Cardiac muscle cell (in vitro differentiated cells and primary cell): ENCODE results near the gene DGKI. TPM values are rescaled to one million over a fixed set of nuclear protein-coding genes. Genes with fewer than 3 reads are reported as not detected.

Experiments
- DNase-seq, 2 donors: peaks; one replicate each; pipeline versions ENCODE4 v3.0.0 to v3.0.0-alpha.2; 2010 to 2017; ENCODE audit warnings: low read depth in 1 of 2, low spot score in 1 of 2
- H3K27ac ChIP-seq: fragments of 200-600 bp; sonication (generic); 2 replicates; pipeline ENCODE4 v1.5.1; 2016
- H3K27me3 ChIP-seq: fragments of 200-600 bp; sonication (generic); 2 replicates; pipeline ENCODE4 v1.6.0; 2016; ENCODE audit warnings: control low read depth
- H3K36me3 ChIP-seq: fragments of 200-600 bp; sonication (generic); 2 replicates; pipeline ENCODE4 v1.5.1; 2016; ENCODE audit warnings: control low read depth
- H3K4me1 ChIP-seq: fragments of 200-600 bp; sonication (generic); 2 replicates; pipeline ENCODE4 v1.8.1; 2017; ENCODE audit warnings: low read depth, mild to moderate bottlenecking, mixed run types
- H3K4me3 ChIP-seq: fragments of 200-600 bp; sonication (generic); 2 replicates; pipeline ENCODE4 v1.5.1; 2016; ENCODE audit warnings: mild to moderate bottlenecking
- H3K9me3 ChIP-seq: fragments of 200-600 bp; sonication (generic); 2 replicates; pipeline ENCODE4 v1.5.1; 2017; ENCODE audit warnings: low read depth, mild to moderate bottlenecking, control low read depth
- polyA plus RNA-seq: library from polyadenylated mRNA; unstranded; fragments of >200 nt; fragmentation: Nextera tagmentation; extraction: Ambion mirVana; gene quantifications from 2 replicates; pipeline ENCODE4 v1.2.1, GENCODE V29; 2016
- total RNA-seq: library from RNA; depleted of rRNA; stranded (reverse); fragments of >200 nt; gene quantifications from 2 replicates; pipeline ENCODE4 v1.2.3, GENCODE V29; 2016
- TF ChIP-seq, protein P1 (sequence below): IDR thresholded peaks from 2 replicates; pipeline ENCODE4 v1.5.1; 2012; ENCODE audit warnings: low read depth, mild to moderate bottlenecking, low read length

Gene DGKI
- total and polyA plus RNA-seq, 2 experiments from 2014 or later, result 35.0 to 52.7 TPM

- H3K36me3 ChIP-seq, result peaks cover 17% of the 10 kb centered on the region
- H3K27ac ChIP-seq, result no peak overlapping the region
- peaks cover 21% of the 10 kb centered on the region for H3K4me1 ChIP-seq
- H3K27me3 ChIP-seq, result no peaks in the 10 kb centered on the region
- H3K9me3 ChIP-seq, result no peaks in the 10 kb centered on the region
- TF ChIP-seq, protein P1, sequence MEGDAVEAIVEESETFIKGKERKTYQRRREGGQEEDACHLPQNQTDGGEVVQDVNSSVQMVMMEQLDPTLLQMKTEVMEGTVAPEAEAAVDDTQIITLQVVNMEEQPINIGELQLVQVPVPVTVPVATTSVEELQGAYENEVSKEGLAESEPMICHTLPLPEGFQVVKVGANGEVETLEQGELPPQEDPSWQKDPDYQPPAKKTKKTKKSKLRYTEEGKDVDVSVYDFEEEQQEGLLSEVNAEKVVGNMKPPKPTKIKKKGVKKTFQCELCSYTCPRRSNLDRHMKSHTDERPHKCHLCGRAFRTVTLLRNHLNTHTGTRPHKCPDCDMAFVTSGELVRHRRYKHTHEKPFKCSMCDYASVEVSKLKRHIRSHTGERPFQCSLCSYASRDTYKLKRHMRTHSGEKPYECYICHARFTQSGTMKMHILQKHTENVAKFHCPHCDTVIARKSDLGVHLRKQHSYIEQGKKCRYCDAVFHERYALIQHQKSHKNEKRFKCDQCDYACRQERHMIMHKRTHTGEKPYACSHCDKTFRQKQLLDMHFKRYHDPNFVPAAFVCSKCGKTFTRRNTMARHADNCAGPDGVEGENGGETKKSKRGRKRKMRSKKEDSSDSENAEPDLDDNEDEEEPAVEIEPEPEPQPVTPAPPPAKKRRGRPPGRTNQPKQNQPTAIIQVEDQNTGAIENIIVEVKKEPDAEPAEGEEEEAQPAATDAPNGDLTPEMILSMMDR, result no peak
- H3K4me3 ChIP-seq, result no peak overlapping the region
- DNase-seq, result no peak
These were observed 41.5 kb upstream of the DGKI start for GRCh38 chr7:137888241-137888640.

- DNase-seq, result no peak
- Histone ChIP-seq H3K27ac (no peak overlapping the region), H3K36me3 (peaks cover 25% of the 10 kb centered on the region)
These were observed 40.0 kb upstream of the DGKI start for GRCh38 chr7:137886746-137887145.

DNA sequence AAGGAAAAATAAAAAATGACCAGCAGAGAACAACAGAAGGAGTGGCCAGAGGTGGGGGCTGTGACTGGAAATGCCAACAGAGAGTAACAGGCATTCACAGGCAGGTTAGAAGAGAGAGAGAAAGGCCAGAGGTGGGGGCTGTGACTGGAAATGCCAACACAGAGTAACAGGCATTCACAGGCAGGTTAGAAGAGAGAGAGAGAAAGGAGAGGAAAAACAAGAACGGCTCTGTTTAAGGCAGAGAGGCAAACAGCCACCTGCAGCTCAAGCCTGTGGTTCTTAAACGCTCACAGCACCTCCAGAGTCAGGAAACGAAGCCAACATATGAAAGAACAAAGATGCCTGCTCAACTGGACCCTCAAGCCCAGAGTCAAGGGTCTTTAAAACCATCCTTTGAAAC is 39.5 kb upstream of the DGKI start:
- Histone ChIP-seq H3K9me3 (no peaks in the 10 kb centered on the region), H3K27me3 (no peaks in the 10 kb centered on the region), H3K4me3 (no peak overlapping the region), H3K4me1 (peaks cover 21% of the 10 kb centered on the region), H3K27ac (peak overlapping the region; percentile 79), H3K36me3 (peaks cover 30% of the 10 kb centered on the region)
- TF ChIP-seq, protein P1, result no peak
- DNase-seq, result peak in 1 of 2 donors; percentile 28

More at GRCh38 chr7:137886746-137887145, 40.0 kb upstream of the DGKI start:
- TF ChIP-seq, protein P1, result no peak
- Histone ChIP-seq H3K27me3 (no peaks in the 10 kb centered on the region), H3K9me3 (no peaks in the 10 kb centered on the region), H3K4me3 (no peak overlapping the region), H3K4me1 (peaks cover 21% of the 10 kb centered on the region)

DNA sequence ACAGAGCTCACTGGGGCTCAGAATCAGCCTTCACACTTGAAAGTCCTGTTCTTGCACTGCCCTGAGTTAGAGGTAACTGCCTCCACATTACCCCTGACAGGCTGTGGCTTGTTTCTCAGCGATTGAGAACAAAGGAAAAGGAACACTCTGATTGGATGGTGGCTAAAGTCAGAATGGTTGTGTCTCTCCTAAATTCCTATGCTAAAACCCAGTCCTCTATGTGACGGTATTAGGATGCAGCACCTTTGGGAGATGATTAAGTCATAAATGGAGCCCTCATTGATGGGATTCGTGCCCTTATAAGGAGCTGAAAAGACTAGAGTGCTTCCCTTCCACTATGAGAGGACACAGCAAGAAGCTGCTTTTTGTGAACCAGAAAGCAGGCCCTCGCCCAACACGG is 38.9 kb upstream of the DGKI start:
- Histone ChIP-seq H3K36me3 (peaks cover 35% of the 10 kb centered on the region), H3K27ac (peak overlapping the region; percentile 79), H3K9me3 (no peaks in the 10 kb centered on the region), H3K4me1 (peaks cover 17% of the 10 kb centered on the region), H3K27me3 (no peaks in the 10 kb centered on the region), H3K4me3 (no peak overlapping the region)
- DNase-seq, result no peak
- TF ChIP-seq, protein P1, result no peak

DNA sequence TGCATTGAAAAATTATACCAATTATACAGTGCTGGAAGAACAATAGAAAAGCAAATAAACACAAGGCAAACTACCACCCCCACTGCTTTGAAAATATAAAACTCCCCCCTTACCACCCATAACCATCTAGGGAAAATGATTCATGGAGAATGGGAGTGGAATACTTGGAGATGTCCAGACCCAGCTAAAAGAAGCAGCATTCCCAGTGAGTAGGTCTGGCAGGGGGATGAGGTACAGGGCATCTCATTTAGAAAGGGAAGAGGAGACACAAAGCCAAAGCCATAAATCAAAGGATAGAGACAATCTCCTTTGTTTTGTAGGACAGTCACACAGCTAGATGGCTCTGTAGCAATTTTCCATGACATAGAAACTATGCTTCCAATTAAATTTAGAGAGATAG is 36.0 kb upstream of the DGKI start:
- H3K36me3 ChIP-seq, result peaks cover 35% of the 10 kb centered on the region
- TF ChIP-seq, protein P1, result no peak
- DNase-seq, result no peak
- H3K4me3 ChIP-seq, result no peak overlapping the region
- H3K9me3 ChIP-seq, result no peaks in the 10 kb centered on the region
- H3K27ac ChIP-seq, result no peak overlapping the region
- H3K27me3 ChIP-seq, result no peaks in the 10 kb centered on the region
- H3K4me1 ChIP-seq, result peaks cover 24% of the 10 kb centered on the region

DNA sequence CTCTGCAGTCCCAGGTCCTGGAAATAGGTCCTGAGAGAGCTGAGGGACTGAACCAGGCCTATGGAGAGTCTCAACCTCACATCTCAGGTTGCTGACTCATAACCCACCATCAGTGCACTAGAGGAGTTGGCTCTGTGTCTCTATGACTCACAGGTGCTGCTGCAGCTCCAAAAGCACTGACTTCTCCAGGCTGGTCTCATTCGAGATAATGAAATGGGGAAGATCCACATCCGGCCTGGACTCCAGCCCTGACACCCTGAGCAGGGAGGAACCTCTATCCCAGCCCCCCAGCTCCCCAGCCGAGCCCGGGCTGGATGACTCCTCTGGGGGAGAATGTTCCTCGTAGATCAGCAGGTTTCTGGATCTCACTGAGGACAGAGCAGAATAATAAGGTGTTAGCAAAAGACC is 35.5 kb upstream of the DGKI start:
- Histone ChIP-seq H3K4me3 (no peak overlapping the region), H3K27me3 (no peaks in the 10 kb centered on the region), H3K36me3 (peaks cover 35% of the 10 kb centered on the region), H3K4me1 (peaks cover 29% of the 10 kb centered on the region), H3K9me3 (no peaks in the 10 kb centered on the region), H3K27ac (no peak overlapping the region)
- TF ChIP-seq, protein P1, result no peak
- DNase-seq, result peak in 1 of 2 donors; percentile 94
